ENCODE results near the gene NOTCH2.
"Not testable (repeated sequence)": the region's sequence is repeated elsewhere in the genome, so short reads cannot be mapped to it uniquely, and the experiment has no call there.

The NOTCH2 gene

DNA sequence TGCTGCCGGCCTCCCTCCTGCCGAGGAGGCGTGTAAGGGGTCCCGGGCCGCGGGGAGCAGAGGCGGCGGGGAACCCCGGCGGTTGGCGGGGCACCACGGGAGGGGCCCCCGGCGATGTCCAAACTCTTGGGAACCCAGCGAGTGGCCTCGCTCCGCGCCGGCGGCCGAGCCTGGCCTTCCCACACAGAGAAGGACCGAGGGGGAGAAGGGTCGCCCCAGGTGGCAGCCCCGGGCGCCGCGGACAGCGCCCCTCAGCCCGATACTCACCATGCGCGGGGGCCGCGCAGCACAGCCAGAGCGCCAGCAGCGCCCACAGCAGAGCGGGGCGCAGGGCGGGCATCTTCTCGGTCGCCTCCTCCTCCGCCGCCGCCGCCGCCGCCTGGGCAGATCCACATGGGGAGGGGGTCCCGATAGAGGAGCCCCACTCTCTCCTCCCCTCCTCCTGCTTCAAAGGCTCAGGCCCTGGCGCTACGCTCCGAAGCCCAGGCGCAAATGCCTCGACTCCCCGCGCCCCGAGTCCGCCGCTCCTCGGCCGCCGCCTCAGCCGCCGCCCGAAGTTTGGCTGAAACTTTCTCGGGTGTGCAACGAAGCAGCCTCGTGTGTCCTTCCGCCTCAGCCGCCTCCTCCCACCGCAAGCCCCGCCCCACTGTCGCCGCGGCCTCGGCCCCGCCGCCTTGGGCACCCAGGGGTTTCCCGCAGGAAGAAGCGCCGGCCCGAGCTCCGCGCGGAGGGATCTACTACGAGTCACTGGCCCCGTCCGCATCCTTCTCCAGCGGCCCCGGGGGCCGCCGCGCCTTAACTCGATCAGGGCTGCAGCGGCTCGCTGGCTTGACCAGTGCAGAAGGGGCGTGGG is at the start of gene NOTCH2:
TSS of gene NOTCH2 (minus strand) at position 596 of the 853 bp plus-strand sequence. CDS start at position 340, 256 bp downstream.
- DNase-seq: peak; percentile 60

GRCh38 chr1:120117371-120118177 is 48.1 kb upstream of the NOTCH2 start:
- not testable (repeated sequence) for DNase-seq

DNA sequence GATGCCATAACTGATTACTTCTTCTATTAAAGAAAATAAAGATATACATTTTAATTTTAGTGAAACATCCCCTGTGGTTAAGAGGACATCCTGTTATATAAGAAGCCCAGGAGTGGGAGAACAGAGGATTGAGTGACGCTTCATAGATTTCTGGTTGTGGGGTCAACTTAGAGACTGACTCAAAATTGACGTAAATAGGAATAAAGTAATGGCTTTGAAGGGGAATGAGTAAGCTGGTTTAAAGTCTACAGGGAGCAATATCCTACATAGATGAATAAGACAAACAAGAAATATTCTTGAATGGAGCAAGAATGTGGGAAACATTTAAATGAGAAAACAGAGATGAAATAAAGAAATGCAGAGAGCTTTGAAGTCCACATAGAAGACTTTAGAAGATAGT is 46.6 kb upstream of the NOTCH2 start:
- not testable (repeated sequence) for DNase-seq

DNA sequence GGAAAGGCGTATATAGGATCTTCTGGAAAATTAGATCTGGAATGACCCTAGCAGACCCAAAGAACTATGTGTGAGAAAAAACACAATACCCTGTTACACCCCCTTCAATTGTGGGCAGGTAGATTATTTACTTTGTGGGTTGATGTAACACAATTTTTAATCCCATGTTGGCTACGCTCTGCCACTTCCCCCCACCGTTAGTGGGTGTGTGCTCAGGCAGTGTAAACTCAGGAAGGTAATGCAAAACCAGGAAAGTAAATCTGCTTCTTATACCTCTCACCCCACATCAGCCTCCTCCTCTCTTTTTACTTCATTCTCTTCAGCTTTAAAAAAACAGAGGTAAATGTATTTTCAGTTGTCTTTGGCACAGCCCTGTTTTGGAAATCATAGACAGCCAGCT is 43.7 kb upstream of the NOTCH2 start:
- DNase-seq: not testable (repeated sequence)

- not testable (repeated sequence) for DNase-seq
These were observed 42.8 kb upstream of the NOTCH2 start for GRCh38 chr1:120112212-120112611.

DNA sequence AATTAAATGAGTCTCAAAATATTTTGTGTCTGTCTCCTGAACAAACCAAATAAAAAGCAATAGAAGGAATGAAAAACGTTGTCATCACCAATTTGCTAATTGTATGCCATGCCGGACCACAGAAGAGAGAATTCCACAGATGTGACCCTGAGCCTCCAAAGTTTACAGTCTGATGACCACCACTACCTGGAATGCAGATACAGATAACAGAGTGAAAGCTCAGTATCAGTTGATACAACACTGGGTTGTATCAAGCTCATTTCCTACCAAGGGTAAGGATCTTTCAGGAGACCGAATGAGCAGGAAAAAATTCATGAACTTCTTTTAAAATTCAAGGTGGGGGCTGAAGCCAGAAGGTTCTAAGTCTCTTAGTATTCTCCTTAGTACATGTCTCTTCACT is 42.3 kb upstream of the NOTCH2 start:
- not testable (repeated sequence) for DNase-seq

GRCh38 chr1:120111008-120111407 is 41.5 kb upstream of the NOTCH2 start:
- DNase-seq: not testable (repeated sequence)

- DNase-seq: not testable (repeated sequence)
These were observed 40.2 kb upstream of the NOTCH2 start for GRCh38 chr1:120109656-120110055.

DNA sequence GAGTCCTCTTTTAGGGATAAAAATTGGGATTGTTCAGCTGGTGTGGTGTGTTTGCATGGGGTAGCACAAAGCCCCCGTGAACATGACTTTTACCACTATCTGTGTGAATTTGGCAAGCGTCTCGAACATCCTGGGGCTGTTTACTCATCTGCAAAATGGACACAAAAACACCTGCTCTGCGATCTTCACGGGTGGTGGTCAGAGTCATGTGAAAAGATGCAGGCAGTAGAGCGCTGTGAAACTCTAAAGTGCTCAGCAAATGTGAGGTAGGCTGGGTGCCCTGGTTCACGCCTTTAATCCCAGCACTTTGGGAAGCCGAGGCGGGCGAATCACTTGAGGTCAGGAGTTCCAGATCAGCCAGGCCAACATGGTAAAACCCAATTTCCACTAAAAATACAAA is 39.7 kb upstream of the NOTCH2 start:
- not testable (repeated sequence) for DNase-seq

GRCh38 chr1:120105288-120105687 is 35.8 kb upstream of the NOTCH2 start:
- not testable (repeated sequence) for DNase-seq

DNA sequence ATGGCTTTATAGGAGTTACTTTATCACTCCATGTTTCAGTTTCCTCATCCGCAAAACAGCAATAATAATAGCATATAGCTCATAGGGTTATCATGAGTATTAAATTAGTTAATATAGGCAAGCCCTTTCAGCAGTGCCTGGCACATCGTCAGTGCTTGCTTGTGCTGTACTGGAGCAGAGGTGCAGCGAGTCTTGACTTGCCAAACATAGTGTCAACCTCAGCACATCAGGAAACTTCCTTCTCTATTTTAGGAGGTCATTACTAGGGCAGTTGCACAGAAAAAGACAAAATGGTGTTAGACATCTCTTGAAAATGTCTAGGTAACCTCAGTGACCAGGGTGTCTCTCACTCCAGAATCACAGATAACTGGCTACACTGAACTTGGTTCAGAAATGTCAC is 34.3 kb upstream of the NOTCH2 start:
- not testable (repeated sequence) for DNase-seq

GRCh38 chr1:120101593-120101992 is 32.1 kb upstream of the NOTCH2 start:
- not testable (repeated sequence) for DNase-seq

GRCh38 chr1:120100590-120100989 is 31.1 kb upstream of the NOTCH2 start:
- not testable (repeated sequence) for DNase-seq

DNA sequence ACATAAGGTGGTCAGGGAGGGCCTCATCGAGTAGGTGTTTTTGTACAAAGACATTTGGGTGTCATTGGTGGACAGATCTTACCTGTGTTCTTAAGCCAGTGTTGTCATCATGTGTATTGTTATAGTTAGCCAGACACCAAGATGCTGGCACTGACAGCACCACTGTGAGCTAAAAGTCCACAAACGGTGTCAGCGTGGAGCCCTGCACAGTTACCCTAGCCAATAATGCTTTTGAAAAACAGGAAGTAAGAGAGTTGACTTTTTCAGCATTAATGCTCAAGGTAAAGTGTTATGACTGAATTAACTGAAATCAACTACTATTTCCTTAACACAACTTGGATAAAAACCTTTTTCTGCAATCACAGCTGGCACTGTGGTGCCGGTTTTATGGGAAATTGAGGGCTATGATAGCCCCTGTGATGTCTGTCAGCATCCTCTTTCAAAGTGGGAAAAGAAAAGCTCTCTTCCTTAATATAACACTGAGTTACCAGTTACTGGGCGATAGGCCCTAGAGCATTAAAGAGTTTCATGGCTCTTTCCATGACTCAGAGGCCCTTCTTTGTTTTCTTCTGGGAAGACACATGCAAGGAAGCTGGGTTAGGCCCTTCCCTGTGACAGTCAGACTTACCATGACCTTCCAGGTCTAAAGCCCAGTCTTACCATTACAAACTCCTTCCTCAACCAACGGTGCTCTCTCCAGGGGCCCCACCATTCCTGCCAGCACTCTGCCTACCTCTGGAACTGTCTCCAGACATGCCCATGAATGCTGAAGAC is 29.7 kb upstream of the NOTCH2 start:
- DNase-seq: not testable (repeated sequence)

GRCh38 chr1:120096981-120097545 is 27.6 kb upstream of the NOTCH2 start:
- DNase-seq: not testable (repeated sequence)

DNA sequence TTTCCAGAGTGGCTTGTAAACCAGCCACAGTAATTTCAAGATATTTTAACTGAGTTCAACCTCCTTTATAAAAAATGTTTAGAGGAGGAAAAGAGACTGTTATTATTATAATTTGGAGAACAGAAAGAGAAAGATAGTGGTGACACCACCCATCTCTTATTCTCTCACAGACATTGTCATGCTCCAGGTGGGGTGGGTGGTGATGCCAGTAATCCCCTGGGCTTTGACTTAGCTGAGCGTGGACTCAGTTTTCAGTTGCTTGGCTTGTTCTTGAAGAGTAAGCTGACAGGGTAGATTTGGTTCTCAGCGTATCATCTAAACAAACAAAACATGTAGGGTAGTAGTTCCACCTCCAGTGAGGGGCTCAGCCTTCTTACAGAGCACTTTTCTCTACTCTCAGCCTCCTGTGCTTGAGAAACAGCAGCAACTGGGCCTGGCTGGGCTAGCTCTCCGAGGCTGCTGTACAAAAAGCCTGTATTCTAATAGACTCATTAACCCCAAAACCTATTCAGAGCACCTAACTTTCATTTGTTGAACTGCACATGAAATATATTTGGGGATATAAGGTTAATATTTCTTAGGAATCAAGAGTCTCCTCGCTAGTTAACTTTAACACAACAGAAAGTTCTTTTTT is 24.2 kb upstream of the NOTCH2 start:
- DNase-seq: not testable (repeated sequence)

GRCh38 chr1:120092232-120093218 is 23.1 kb upstream of the NOTCH2 start:
- not testable (repeated sequence) for DNase-seq

- not testable (repeated sequence) for DNase-seq
These were observed 21.4 kb upstream of the NOTCH2 start for GRCh38 chr1:120090830-120091229.

GRCh38 chr1:120087959-120088358 is 18.5 kb upstream of the NOTCH2 start:
- peak; percentile 8 for DNase-seq

DNA sequence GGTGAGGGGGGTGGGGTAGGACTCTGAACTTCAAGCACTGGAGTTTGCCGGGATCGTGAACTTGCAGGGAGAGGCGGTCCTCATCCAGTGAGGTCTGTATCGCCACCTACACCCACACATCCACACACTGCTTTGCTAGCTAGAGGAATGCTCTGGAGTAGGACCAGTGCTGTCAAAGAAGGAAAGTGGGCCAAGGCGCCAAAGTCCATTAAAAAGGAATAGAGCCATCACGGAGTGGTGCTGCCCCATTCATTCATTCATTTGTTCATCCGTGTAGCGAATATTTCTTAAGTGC is 405 bp upstream of the NOTCH2 start:
- DNase-seq: not testable (repeated sequence)

DNA sequence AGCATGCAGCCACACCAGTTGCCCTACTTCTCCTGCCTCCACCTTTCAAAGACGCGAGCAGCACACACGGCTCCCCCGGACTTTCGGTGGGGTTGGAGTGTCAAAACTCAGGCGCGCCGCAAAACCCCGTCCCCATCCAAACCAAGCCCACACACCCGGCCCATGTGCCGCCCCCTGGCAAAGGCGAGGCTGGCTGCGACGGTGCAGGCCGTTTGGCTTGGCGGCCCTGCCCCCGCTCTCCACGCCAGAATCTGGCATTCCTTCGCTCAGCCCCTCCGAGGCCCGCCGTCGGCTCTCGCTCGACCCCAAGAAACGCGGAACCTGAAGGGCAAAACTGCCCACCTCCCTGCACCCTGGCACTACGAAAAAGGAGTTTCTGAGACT is 787 bp downstream of the NOTCH2 start:
- DNase-seq: not testable (repeated sequence)
